ACHN (cell line): ENCODE results near the gene PPP3CA.
"Not testable (repeated sequence)": the region's sequence is repeated elsewhere in the genome, so short reads cannot be mapped to it uniquely, and the experiment has no call there.

Source experiments
- DNase-seq: peaks from one replicate; pipeline ENCODE4 v3.0.0-alpha.2; 2015
- in situ Hi-C: cut with HindIII; loops from 2 replicates; pipeline ENCODE4 v1.10.0; 2017; ENCODE audit warnings: low sequenced_read_pairs, low pct_ligation_motif_present, low pct_unique_long_range_greater_than_20kb

PPP3CA gene

GRCh38 chr4:101140228-101140627 lies 207.1 kb downstream of the PPP3CA start:
- in situ Hi-C loops = no loop called here
- DNase-seq = no peak

GRCh38 chr4:101136373-101137370 lies 210.7 kb downstream of the PPP3CA start:
- in situ Hi-C loops = no loop called here
- peak; percentile 40 for DNase-seq

- in situ Hi-C loops = no loop called here
- DNase-seq = no peak
These were observed 211.8 kb downstream of the PPP3CA start for GRCh38 chr4:101135371-101136010.

GRCh38 chr4:101131058-101131457 lies 216.3 kb downstream of the PPP3CA start:
- DNase-seq, in situ Hi-C loops: not testable (repeated sequence)

GRCh38 chr4:101128898-101129297 lies 218.4 kb downstream of the PPP3CA start:
- in situ Hi-C loops, DNase-seq: not testable (repeated sequence)

- DNase-seq = no peak
- in situ Hi-C loops = no loop called here
These were observed 218.9 kb downstream of the PPP3CA start for GRCh38 chr4:101128473-101128872.

- in situ Hi-C loops = no loop called here
These were observed 220.0 kb downstream of the PPP3CA start for GRCh38 chr4:101127176-101127790.

GRCh38 chr4:101126059-101126458 lies 221.3 kb downstream of the PPP3CA start:
- in situ Hi-C loops = no loop called here
- no peak for DNase-seq

More at GRCh38 chr4:101127176-101127790, 220.0 kb downstream of the PPP3CA start:
- no peak for DNase-seq

GRCh38 chr4:101125045-101125942 lies 222.0 kb downstream of the PPP3CA start:
- in situ Hi-C loops = no loop called here
- DNase-seq = no peak

GRCh38 chr4:101123231-101123630 lies 224.1 kb downstream of the PPP3CA start:
- in situ Hi-C loops = no loop called here

GRCh38 chr4:101122019-101122418 lies 225.3 kb downstream of the PPP3CA start:
- in situ Hi-C loops = no loop called here
- no peak for DNase-seq

More at GRCh38 chr4:101123231-101123630, 224.1 kb downstream of the PPP3CA start:
- DNase-seq = no peak

GRCh38 chr4:101119141-101119540 lies 228.2 kb downstream of the PPP3CA start:
- DNase-seq = no peak
- in situ Hi-C loops = no loop called here

- no peak for DNase-seq
- in situ Hi-C loops = no loop called here
These were observed 228.7 kb downstream of the PPP3CA start for GRCh38 chr4:101118617-101119016.

GRCh38 chr4:101115887-101116286 lies 231.4 kb downstream of the PPP3CA start:
- in situ Hi-C loops = no loop called here

GRCh38 chr4:101114936-101115372 lies 232.4 kb downstream of the PPP3CA start:
- in situ Hi-C loops = no loop called here
- no peak for DNase-seq

More at GRCh38 chr4:101115887-101116286, 231.4 kb downstream of the PPP3CA start:
- no peak for DNase-seq

GRCh38 chr4:101104312-101105052 lies 242.8 kb downstream of the PPP3CA start:
- DNase-seq = no peak

GRCh38 chr4:101103381-101104142 lies 243.8 kb downstream of the PPP3CA start:
- in situ Hi-C loops = no loop called here
- no peak for DNase-seq

More at GRCh38 chr4:101104312-101105052, 242.8 kb downstream of the PPP3CA start:
- in situ Hi-C loops = no loop called here
